ENCODE data around the gene TMEM252. TPM values are rescaled to one million over a fixed set of nuclear protein-coding genes. Genes with fewer than 3 reads are reported as not detected.

The TMEM252 gene, protein sequence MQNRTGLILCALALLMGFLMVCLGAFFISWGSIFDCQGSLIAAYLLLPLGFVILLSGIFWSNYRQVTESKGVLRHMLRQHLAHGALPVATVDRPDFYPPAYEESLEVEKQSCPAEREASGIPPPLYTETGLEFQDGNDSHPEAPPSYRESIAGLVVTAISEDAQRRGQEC
- under 1 TPM in 1 of 10 donors, not detected in 9; 0.51 TPM for total RNA-seq
- under 1 TPM in 1 of 2 donors, not detected in 1; 0.03 TPM for polyA plus RNA-seq
- long read RNA-seq, donor 1 = 0 reads
- long read RNA-seq, donor 2 = 0 reads
- long read RNA-seq, donor 3 = 0 reads

DNA sequence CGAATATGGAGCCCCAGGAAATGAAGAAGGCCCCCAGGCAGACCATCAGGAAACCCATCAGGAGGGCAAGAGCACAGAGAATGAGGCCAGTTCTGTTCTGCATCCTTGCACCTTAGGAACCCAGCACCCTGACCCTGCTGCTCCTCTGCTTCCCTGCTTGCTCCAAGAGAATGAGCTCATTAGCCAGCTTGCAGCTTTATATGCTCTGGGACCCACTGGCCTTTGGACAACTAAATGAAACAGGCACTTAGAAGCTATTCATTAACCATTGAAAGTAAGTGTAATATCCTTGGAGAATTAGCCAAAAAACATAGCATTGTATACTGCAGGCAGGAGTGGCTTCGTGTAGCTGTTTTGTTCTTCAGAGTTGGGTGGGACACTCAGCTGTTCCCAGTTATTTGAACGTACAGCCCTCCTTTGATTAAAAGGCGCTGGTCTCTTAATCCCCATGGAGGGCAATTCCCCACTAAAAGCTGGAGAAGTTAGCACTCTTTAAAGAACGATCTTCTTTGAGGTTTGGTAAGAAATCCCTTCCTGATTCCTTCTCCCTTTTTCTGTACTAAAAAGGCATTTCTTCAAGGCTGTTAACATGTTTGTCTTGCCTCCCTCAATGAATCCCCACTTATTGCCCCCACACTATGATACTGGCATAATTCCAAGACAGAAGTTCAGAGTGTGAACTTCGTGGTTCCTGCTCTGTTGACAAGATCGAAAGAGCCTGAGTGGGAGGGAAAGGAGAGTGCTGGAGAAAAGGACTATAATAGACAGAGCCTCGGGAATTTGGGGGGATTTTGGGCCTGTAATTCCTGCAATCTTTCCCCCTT, at the start of gene TMEM252:
TMEM252 (minus strand) TSS at position 172 of the 824 bp plus-strand sequence; CDS start at position 103, 69 bp downstream.
- no peak for ATAC-seq
- peaks cover 11 to 42% (median 29%) of the 10 kb centered on the region in 9 donors for H3K4me1 ChIP-seq
- H3K27ac ChIP-seq = peak within 1 kb of the TSS in 8 of 10 donors; percentile 13 to 81 (median 26)
- intact Hi-C loops (cut with DNase I) = no loop called here
- H3K36me3 ChIP-seq = peaks cover 0 to under 1% (median 0%) of the 10 kb centered on the region in 9 donors
- 32 to 34% methylated on average over 8 of the region's 8 CpGs for WGBS, 2 donors
- H3K4me3 ChIP-seq = no peak within 1 kb of the TSS
- TF ChIP-seq, protein P1, sequence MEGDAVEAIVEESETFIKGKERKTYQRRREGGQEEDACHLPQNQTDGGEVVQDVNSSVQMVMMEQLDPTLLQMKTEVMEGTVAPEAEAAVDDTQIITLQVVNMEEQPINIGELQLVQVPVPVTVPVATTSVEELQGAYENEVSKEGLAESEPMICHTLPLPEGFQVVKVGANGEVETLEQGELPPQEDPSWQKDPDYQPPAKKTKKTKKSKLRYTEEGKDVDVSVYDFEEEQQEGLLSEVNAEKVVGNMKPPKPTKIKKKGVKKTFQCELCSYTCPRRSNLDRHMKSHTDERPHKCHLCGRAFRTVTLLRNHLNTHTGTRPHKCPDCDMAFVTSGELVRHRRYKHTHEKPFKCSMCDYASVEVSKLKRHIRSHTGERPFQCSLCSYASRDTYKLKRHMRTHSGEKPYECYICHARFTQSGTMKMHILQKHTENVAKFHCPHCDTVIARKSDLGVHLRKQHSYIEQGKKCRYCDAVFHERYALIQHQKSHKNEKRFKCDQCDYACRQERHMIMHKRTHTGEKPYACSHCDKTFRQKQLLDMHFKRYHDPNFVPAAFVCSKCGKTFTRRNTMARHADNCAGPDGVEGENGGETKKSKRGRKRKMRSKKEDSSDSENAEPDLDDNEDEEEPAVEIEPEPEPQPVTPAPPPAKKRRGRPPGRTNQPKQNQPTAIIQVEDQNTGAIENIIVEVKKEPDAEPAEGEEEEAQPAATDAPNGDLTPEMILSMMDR (IDR thresholded peaks at IDR 0.05) = no peak
- DNase-seq = no peak
- no peaks in the 10 kb centered on the region for H3K9me3 ChIP-seq
- no peaks in the 10 kb centered on the region for H3K27me3 ChIP-seq

DNA sequence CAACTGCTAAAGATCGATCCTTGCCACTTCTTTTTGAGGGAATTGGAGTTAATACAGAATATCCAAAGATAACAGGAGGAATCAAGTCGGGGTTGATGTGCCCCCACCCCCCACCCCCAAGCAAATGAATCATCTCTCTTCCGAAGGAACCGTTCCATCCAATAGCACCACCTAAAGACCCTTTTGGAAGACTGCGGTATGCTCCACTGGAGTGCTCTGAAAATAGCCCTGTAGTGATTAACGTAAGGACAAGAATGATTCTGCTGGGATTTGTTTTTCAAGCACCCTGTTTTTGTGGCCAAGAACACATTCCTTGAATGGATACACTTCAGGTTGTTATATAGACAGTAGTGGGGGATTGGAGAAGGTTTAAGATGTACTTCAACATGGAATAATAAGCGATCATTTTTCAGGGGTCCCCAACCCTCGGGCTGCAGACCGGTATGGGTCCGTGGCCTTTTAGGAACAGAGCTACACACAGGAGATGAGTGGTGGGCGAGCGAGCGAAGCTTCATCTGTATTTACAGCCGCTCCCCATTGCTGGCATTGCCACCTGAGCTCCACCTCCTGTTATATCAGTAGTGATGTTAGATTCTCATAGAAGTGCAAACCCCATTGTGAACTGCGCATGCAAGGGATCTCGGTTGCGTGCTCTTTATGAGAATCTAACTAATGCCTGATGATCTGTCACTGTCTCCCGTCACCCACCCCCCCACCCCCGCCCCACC, 44.5 kb upstream of the TMEM252 start:
- Histone ChIP-seq H3K9me3 (peaks cover 0 to 15% (median 1%) of the 10 kb centered on the region in 11 donors), H3K4me1 (no peaks in the 10 kb centered on the region), H3K36me3 (no peaks in the 10 kb centered on the region), H3K27ac (no peak overlapping the region), H3K27me3 (no peaks in the 10 kb centered on the region), H3K4me3 (no peak overlapping the region)
- peak in 1 of 8 donors; percentile 57 for ATAC-seq
- 76 to 77% methylated on average over 19 of the region's 19 CpGs for WGBS, 2 donors
- intact Hi-C loops (cut with DNase I) = loop anchor here in 9 of 10 donors (2.0 to 10.0 kb wide), 10 partner anchors 90 to 420 kb away; partner anchors contain the start of gene PIP5K1B (in 4 of the 9)
- no peak for DNase-seq
- TF ChIP-seq, protein P1 (IDR thresholded peaks at IDR 0.05) = no peak

DNA sequence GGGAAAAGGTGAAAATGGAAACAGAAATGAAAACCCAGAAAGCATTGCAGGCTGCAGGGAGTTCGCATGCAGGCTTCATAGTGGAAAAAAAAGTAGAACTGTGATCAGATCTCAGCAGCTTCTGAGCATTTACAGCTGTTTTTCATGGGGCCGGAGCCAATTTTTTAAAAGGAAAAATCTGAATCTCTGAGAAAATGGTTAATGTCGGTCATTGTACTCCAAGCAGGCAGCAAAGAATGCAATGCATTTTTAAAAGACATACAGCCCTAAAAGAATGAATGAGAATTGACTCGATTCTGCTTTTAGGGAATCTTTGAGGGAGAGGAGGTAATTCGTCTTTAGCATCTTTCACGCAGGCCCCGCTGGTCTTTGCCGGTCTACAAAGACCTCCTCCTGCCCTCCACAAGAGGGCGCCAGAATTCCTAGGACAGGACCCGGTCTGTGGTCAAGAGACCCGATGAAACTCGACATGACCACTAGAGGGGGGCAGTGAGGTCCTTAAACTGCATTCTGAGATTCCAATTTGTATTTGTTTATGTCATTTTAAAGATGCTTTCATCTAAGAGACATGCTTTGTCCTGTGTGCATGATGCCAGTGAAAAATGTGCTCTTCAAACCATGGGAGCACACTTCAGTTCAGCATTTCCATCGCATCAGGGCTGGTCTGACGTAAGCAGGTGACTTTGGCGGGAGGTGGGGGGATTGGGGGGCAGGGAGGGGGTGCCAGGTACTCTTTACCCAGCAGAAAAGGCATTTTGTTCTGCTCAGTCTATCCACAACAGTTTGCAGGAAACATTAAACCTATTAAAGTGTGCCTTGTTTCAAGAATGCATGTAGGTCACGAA, 43.7 kb upstream of the TMEM252 start:
- Histone ChIP-seq H3K4me1 (no peaks in the 10 kb centered on the region), H3K9me3 (peaks cover 0 to 15% (median 0%) of the 10 kb centered on the region in 11 donors), H3K27me3 (no peaks in the 10 kb centered on the region), H3K4me3 (peak overlapping the region in 1 of 10 donors; percentile 10), H3K27ac (peak overlapping the region in 1 of 10 donors; percentile 39), H3K36me3 (no peaks in the 10 kb centered on the region)
- TF ChIP-seq, protein P1 (IDR thresholded peaks at IDR 0.05) = peak; percentile 95 to 100 (median 99)
- ATAC-seq (peak; percentile 94 to 98 (median 97)), DNase-seq (peak; percentile 68 to 89)
- intact Hi-C loops (cut with DNase I) = loop anchor here (1.0 to 10.0 kb wide), 18 partner anchors 90 to 443 kb away; partner anchors contain the start of gene PIP5K1B (in 4 of the 10)
- WGBS, 2 donors = 25 to 31% methylated on average over 16 of the region's 16 CpGs
